GM12874 (cell line): Measurements from ENCODE around the gene BCL2L13.

ENCODE experiments used
- CTCF ChIP-seq: IDR thresholded peaks from 2 replicates; pipeline ENCODE4 v1.5.1; 2011; ENCODE audit warnings: low read depth, mild to moderate bottlenecking, control low read depth, low read length, moderate library complexity; ENCODE audit not compliant: insufficient read depth

Gene BCL2L13

GRCh38 chr22:17655289-17655688 lies 16.7 kb downstream of the BCL2L13 start:
- TF ChIP-seq CTCF, result no peak

- TF ChIP-seq CTCF, result no peak
Observed at GRCh38 chr22:17656870-17657395, 18.4 kb downstream of the BCL2L13 start.

- no peak for TF ChIP-seq CTCF
Observed at GRCh38 chr22:17664414-17665055, 26.0 kb downstream of the BCL2L13 start.

- no peak for TF ChIP-seq CTCF
Observed at GRCh38 chr22:17665248-17665647, 26.7 kb downstream of the BCL2L13 start.

- no peak for TF ChIP-seq CTCF
Observed at GRCh38 chr22:17665854-17666253, 27.3 kb downstream of the BCL2L13 start.

GRCh38 chr22:17672417-17672991 lies 33.9 kb downstream of the BCL2L13 start:
- no peak for TF ChIP-seq CTCF

GRCh38 chr22:17674152-17674551 lies 35.6 kb downstream of the BCL2L13 start:
- TF ChIP-seq CTCF, result no peak
